Activated naive CD4-positive, alpha-beta T cell treated with anti-CD3 and anti-CD28 coated beads for 36 hours (primary cell): ENCODE measurements around the gene LRRFIP1. TPM values are rescaled to one million over a fixed set of nuclear protein-coding genes. Genes with fewer than 3 reads are reported as not detected.
A peak's percentile ranks its signal among the peaks of the same experiment; 100 is the strongest.

Experiments used
- CTCF ChIA-PET: fragments of 350-600 bp; sonication (Branson Sonifier 250); formaldehyde crosslinking; loops from one replicate; lab custom pipeline; 2021; ENCODE audit warnings: antibody characterized with exemption; lab: Charles Lee
- DNase-seq: peaks from one replicate; pipeline ENCODE4 v3.0.0-alpha.2; 2020
- H3K27ac Mint-ChIP-seq: one replicate; pipeline ENCODE4 v1.8.0; 2021; ENCODE audit warnings: mild to moderate bottlenecking, mixed read lengths
- H3K27me3 Mint-ChIP-seq: one replicate; pipeline ENCODE4 v1.8.0; 2021; ENCODE audit warnings: low read depth, mixed read lengths
- H3K36me3 Mint-ChIP-seq: one replicate; pipeline ENCODE4 v1.8.0; 2021; ENCODE audit warnings: low read depth, mixed read lengths
- H3K4me1 Mint-ChIP-seq: one replicate; pipeline ENCODE4 v1.8.0; 2021; ENCODE audit warnings: low read depth, mixed read lengths
- H3K4me3 Mint-ChIP-seq: one replicate; pipeline ENCODE4 v1.8.0; 2021; ENCODE audit warnings: mild to moderate bottlenecking, moderate library complexity, mixed read lengths
- H3K9me3 Mint-ChIP-seq: one replicate; pipeline ENCODE4 v1.8.0; 2021; ENCODE audit warnings: mixed read lengths
- intact Hi-C: fragments of 100-400 bp; cut with micrococcal nuclease; formaldehyde crosslinking; loops from one replicate; pipeline ENCODE4 v1.15.1; 2023
- total RNA-seq, 2 experiments: library from RNA; stranded (reverse); gene quantifications; one replicate each; pipeline ENCODE4 v1.2.3, GENCODE V29; 2021

Gene LRRFIP1
- total RNA-seq, 2 experiments from 2014 or later: 154 to 155 TPM

GRCh38 chr2:237723023-237723422 is 95.6 kb downstream of the LRRFIP1 start:
- H3K36me3 Mint-ChIP-seq: peaks cover 21% of the 10 kb centered on the region
- H3K4me3 Mint-ChIP-seq: no peak overlapping the region
- DNase-seq: no peak
- intact Hi-C loops: no loop called here
- CTCF ChIA-PET: interaction anchor here (0.7 kb wide), 1 partner anchor 50 kb away, joined by 5 read pairs; no protein-coding TSS in a partner anchor
- no peaks in the 10 kb centered on the region for H3K9me3 Mint-ChIP-seq
- H3K4me1 Mint-ChIP-seq: peaks cover 42% of the 10 kb centered on the region
- H3K27ac Mint-ChIP-seq: no peak overlapping the region
- H3K27me3 Mint-ChIP-seq: no peaks in the 10 kb centered on the region

GRCh38 chr2:237723602-237724001 is 96.2 kb downstream of the LRRFIP1 start:
- CTCF ChIA-PET: interaction anchor here (0.6 kb wide), 1 partner anchor 31 kb away, joined by 3 read pairs; no protein-coding TSS in a partner anchor
- H3K27ac Mint-ChIP-seq: no peak overlapping the region
- no peak overlapping the region for H3K4me3 Mint-ChIP-seq
- H3K36me3 Mint-ChIP-seq: peaks cover 16% of the 10 kb centered on the region
- H3K4me1 Mint-ChIP-seq: peaks cover 39% of the 10 kb centered on the region
- no peaks in the 10 kb centered on the region for H3K9me3 Mint-ChIP-seq
- intact Hi-C loops: no loop called here
- no peak for DNase-seq
- H3K27me3 Mint-ChIP-seq: no peaks in the 10 kb centered on the region

GRCh38 chr2:237724811-237725478 is 97.6 kb downstream of the LRRFIP1 start:
- no peaks in the 10 kb centered on the region for H3K27me3 Mint-ChIP-seq
- DNase-seq: no peak
- no peaks in the 10 kb centered on the region for H3K9me3 Mint-ChIP-seq
- H3K4me1 Mint-ChIP-seq: peaks cover 44% of the 10 kb centered on the region
- CTCF ChIA-PET: interaction anchor here (1.3 kb wide), 1 partner anchor 20 kb away, joined by 4 read pairs; no protein-coding TSS in a partner anchor
- intact Hi-C loops: no loop called here
- no peak overlapping the region for H3K4me3 Mint-ChIP-seq
- peaks cover 15% of the 10 kb centered on the region for H3K36me3 Mint-ChIP-seq
- H3K27ac Mint-ChIP-seq: no peak overlapping the region

- H3K27me3 Mint-ChIP-seq: no peaks in the 10 kb centered on the region
- CTCF ChIA-PET: interaction anchor here (1.3 kb wide), 1 partner anchor 20 kb away, joined by 4 read pairs; no protein-coding TSS in a partner anchor
- H3K4me3 Mint-ChIP-seq: no peak overlapping the region
- no peak overlapping the region for H3K27ac Mint-ChIP-seq
- peaks cover 8% of the 10 kb centered on the region for H3K36me3 Mint-ChIP-seq
- no peaks in the 10 kb centered on the region for H3K9me3 Mint-ChIP-seq
- H3K4me1 Mint-ChIP-seq: peaks cover 49% of the 10 kb centered on the region
- intact Hi-C loops: no loop called here
- DNase-seq: no peak
These were observed 98.3 kb downstream of the LRRFIP1 start for GRCh38 chr2:237725661-237726060.

- peaks cover 7% of the 10 kb centered on the region for H3K36me3 Mint-ChIP-seq
- DNase-seq: no peak
- intact Hi-C loops: no loop called here
- CTCF ChIA-PET: no interaction called here
- peaks cover 57% of the 10 kb centered on the region for H3K4me1 Mint-ChIP-seq
- H3K4me3 Mint-ChIP-seq: no peak overlapping the region
- H3K27me3 Mint-ChIP-seq: no peaks in the 10 kb centered on the region
- no peaks in the 10 kb centered on the region for H3K9me3 Mint-ChIP-seq
- peak overlapping the region; percentile 4 for H3K27ac Mint-ChIP-seq
These were observed 99.0 kb downstream of the LRRFIP1 start for GRCh38 chr2:237726401-237726830.

GRCh38 chr2:237727363-237727762 is 100.0 kb downstream of the LRRFIP1 start:
- Mint-ChIP-seq H3K4me3 (no peak overlapping the region), H3K27me3 (no peaks in the 10 kb centered on the region), H3K27ac (no peak overlapping the region), H3K9me3 (no peaks in the 10 kb centered on the region), H3K4me1 (peaks cover 56% of the 10 kb centered on the region), H3K36me3 (peaks cover 3% of the 10 kb centered on the region)
- no peak for DNase-seq
- CTCF ChIA-PET: interaction anchor here (0.6 to 2.8 kb wide), 2 partner anchors 17 to 215 kb away, joined by 4 to 13 read pairs; no protein-coding TSS in a partner anchor
- intact Hi-C loops: no loop called here

- H3K9me3 Mint-ChIP-seq: no peaks in the 10 kb centered on the region
- H3K4me3 Mint-ChIP-seq: no peak overlapping the region
- H3K36me3 Mint-ChIP-seq: peaks cover 2% of the 10 kb centered on the region
- peaks cover 53% of the 10 kb centered on the region for H3K4me1 Mint-ChIP-seq
- no peaks in the 10 kb centered on the region for H3K27me3 Mint-ChIP-seq
- intact Hi-C loops: no loop called here
- CTCF ChIA-PET: interaction anchor here (0.6 to 2.8 kb wide), 5 partner anchors 14 to 309 kb away, joined by 3 to 13 read pairs (median 4); no protein-coding TSS in a partner anchor
- no peak for DNase-seq
- no peak overlapping the region for H3K27ac Mint-ChIP-seq
These were observed 102.5 kb downstream of the LRRFIP1 start for GRCh38 chr2:237729681-237730475.

- no peaks in the 10 kb centered on the region for H3K9me3 Mint-ChIP-seq
- CTCF ChIA-PET: interaction anchor here (1.0 to 2.1 kb wide), 3 partner anchors 13 to 59 kb away, joined by 5 to 8 read pairs (median 5); no protein-coding TSS in a partner anchor
- peaks cover 4% of the 10 kb centered on the region for H3K36me3 Mint-ChIP-seq
- H3K4me3 Mint-ChIP-seq: no peak overlapping the region
- intact Hi-C loops: loop anchor here (1.0 kb wide), 5 partner anchors 34 to 290 kb away; no protein-coding TSS in a partner anchor
- H3K27me3 Mint-ChIP-seq: no peaks in the 10 kb centered on the region
- peaks cover 46% of the 10 kb centered on the region for H3K4me1 Mint-ChIP-seq
- DNase-seq: peak; percentile 66
- H3K27ac Mint-ChIP-seq: peak overlapping the region; percentile 17
These were observed 104.3 kb downstream of the LRRFIP1 start for GRCh38 chr2:237731663-237732062.

GRCh38 chr2:237732070-237732469 is 104.7 kb downstream of the LRRFIP1 start:
- Mint-ChIP-seq H3K36me3 (peaks cover 4% of the 10 kb centered on the region), H3K4me3 (no peak overlapping the region), H3K9me3 (no peaks in the 10 kb centered on the region), H3K27ac (peak overlapping the region; percentile 4), H3K27me3 (no peaks in the 10 kb centered on the region), H3K4me1 (peaks cover 46% of the 10 kb centered on the region)
- intact Hi-C loops: no loop called here
- CTCF ChIA-PET: interaction anchor here (0.7 to 2.1 kb wide), 4 partner anchors 13 to 59 kb away, joined by 5 to 8 read pairs (median 6); no protein-coding TSS in a partner anchor
- DNase-seq: no peak

GRCh38 chr2:237732790-237733381 is 105.5 kb downstream of the LRRFIP1 start:
- Mint-ChIP-seq H3K4me1 (peaks cover 41% of the 10 kb centered on the region), H3K4me3 (no peak overlapping the region), H3K9me3 (no peaks in the 10 kb centered on the region), H3K36me3 (peaks cover 4% of the 10 kb centered on the region), H3K27me3 (no peaks in the 10 kb centered on the region), H3K27ac (peak overlapping the region; percentile 56)
- CTCF ChIA-PET: interaction anchor here (0.7 to 2.2 kb wide), 3 partner anchors 12 to 152 kb away, joined by 3 to 8 read pairs (median 6); no protein-coding TSS in a partner anchor
- intact Hi-C loops: no loop called here
- peak; percentile 25 for DNase-seq

GRCh38 chr2:237733677-237734300 is 106.4 kb downstream of the LRRFIP1 start:
- Mint-ChIP-seq H3K27ac (no peak overlapping the region), H3K4me1 (peaks cover 37% of the 10 kb centered on the region), H3K4me3 (no peak overlapping the region), H3K9me3 (no peaks in the 10 kb centered on the region), H3K36me3 (peaks cover 4% of the 10 kb centered on the region), H3K27me3 (no peaks in the 10 kb centered on the region)
- CTCF ChIA-PET: interaction anchor here (2.2 kb wide), 1 partner anchor 12 kb away, joined by 8 read pairs; no protein-coding TSS in a partner anchor
- intact Hi-C loops: no loop called here
- DNase-seq: no peak
